Lower leg skin (tissue), 3 donors: Measurements from ENCODE around the gene RAPGEF1.

Source experiments
- POLR2A ChIP-seq, 2 donors: fragments of 450-650 bp; IDR thresholded peaks; one replicate each; pipeline ENCODE4 v1.6.1; 2016 to 2017; ENCODE audit warnings: antibody characterized with exemption in 2 of 2, mild to moderate bottlenecking in 1 of 2, moderate library complexity in 1 of 2
- TF ChIP-seq, protein P1 (sequence below), 3 donors: fragments of 450-650 bp; IDR thresholded peaks; one replicate each; pipeline ENCODE4 v1.5.1; 2016; ENCODE audit warnings: antibody characterized with exemption in 3 of 3, mild to moderate bottlenecking in 3 of 3, moderate library complexity in 2 of 3

DNA sequence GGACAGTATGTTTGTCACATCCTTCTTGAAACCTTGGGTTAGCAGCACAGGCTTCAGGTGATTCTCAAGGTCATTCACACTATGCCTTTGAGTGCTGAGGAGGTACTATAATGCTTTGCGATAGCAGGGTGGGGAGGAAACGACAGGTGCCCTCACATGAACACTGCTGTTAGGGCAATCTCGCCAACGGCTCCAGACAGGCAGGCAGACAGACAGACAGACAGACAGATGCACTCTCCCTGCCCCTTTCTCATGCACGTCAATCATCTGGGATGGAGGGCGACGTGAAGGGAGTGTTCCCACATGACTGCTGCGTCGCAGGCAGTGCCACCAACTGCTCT lies 82.9 kb downstream of the RAPGEF1 start:
- TF ChIP-seq, protein P1, sequence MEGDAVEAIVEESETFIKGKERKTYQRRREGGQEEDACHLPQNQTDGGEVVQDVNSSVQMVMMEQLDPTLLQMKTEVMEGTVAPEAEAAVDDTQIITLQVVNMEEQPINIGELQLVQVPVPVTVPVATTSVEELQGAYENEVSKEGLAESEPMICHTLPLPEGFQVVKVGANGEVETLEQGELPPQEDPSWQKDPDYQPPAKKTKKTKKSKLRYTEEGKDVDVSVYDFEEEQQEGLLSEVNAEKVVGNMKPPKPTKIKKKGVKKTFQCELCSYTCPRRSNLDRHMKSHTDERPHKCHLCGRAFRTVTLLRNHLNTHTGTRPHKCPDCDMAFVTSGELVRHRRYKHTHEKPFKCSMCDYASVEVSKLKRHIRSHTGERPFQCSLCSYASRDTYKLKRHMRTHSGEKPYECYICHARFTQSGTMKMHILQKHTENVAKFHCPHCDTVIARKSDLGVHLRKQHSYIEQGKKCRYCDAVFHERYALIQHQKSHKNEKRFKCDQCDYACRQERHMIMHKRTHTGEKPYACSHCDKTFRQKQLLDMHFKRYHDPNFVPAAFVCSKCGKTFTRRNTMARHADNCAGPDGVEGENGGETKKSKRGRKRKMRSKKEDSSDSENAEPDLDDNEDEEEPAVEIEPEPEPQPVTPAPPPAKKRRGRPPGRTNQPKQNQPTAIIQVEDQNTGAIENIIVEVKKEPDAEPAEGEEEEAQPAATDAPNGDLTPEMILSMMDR (IDR thresholded peaks at IDR 0.05), result no peak
- TF ChIP-seq POLR2A (IDR thresholded peaks at IDR 0.05), result no peak
